ENCODE measurements around the gene GULP1.

- TF ChIP-seq TCF12 (IDR thresholded peaks at IDR 0.05; ENCODE audit: low read depth) (no peak), FOXM1 (IDR thresholded peaks at IDR 0.05; ENCODE audit: borderline replicate concordance, low read depth) (no peak), CREB1 (IDR thresholded peaks at IDR 0.05; ENCODE audit: low read depth) (no peak), REST (IDR thresholded peaks at IDR 0.05; ENCODE audit: low read depth) (no peak), RAD21 (IDR thresholded peaks at IDR 0.05; ENCODE audit: low read depth) (no peak), MAX (IDR thresholded peaks at IDR 0.05) (no peak), NFIC (IDR thresholded peaks at IDR 0.05) (no peak), YY1 (IDR thresholded peaks at IDR 0.05; ENCODE audit: low read depth) (no peak), TAF1 (IDR thresholded peaks at IDR 0.05; ENCODE audit: low read depth) (no peak), TEAD4 (IDR thresholded peaks at IDR 0.05) (no peak), EP300 (IDR thresholded peaks at IDR 0.05; ENCODE audit: borderline replicate concordance) (no peak), ZBTB7A (IDR thresholded peaks at IDR 0.05; ENCODE audit: low read depth) (no peak), EGR1 (IDR thresholded peaks at IDR 0.05) (no peak), CEBPB (IDR thresholded peaks at IDR 0.05) (no peak)
Measured at GRCh38 chr2:188272121-188272520, 19.6 kb upstream of the GULP1 start.

All from Ishikawa (cell line).